ENCODE measurements around the gene UBQLNL.

Gene UBQLNL

GRCh38 chr11:5516599-5516998, at the start of gene UBQLNL:
Gene UBQLNL, minus strand, starts transcription at chr11:5516699. Its CDS starts 258 bp downstream, at chr11:5516441.
- no peak for DNase-seq

GRCh38 chr11:5564259-5565019, 47.9 kb upstream of the UBQLNL start:
- DNase-seq = no peak

GRCh38 chr11:5557751-5558150, 41.3 kb upstream of the UBQLNL start:
- no peak for DNase-seq

GRCh38 chr11:5556596-5557188, 40.2 kb upstream of the UBQLNL start:
- no peak for DNase-seq

- DNase-seq = no peak
Observed at GRCh38 chr11:5553343-5553742, 36.8 kb upstream of the UBQLNL start.

- no peak for DNase-seq
Observed at GRCh38 chr11:5550440-5551095, 34.1 kb upstream of the UBQLNL start.

GRCh38 chr11:5548440-5548839, 31.9 kb upstream of the UBQLNL start, which contains the start of gene OR52H1:
Gene OR52H1, minus strand, starts transcription at chr11:5548540. Its CDS starts 3,035 bp downstream, at chr11:5545505.
- no peak for DNase-seq

GRCh38 chr11:5547982-5548381, 31.5 kb upstream of the UBQLNL start:
- DNase-seq = no peak

GRCh38 chr11:5546457-5546856, 30.0 kb upstream of the UBQLNL start:
- no peak for DNase-seq

- no peak for DNase-seq
Observed at GRCh38 chr11:5541427-5541826, 24.9 kb upstream of the UBQLNL start.

GRCh38 chr11:5536482-5536881, 20.0 kb upstream of the UBQLNL start:
- DNase-seq = no peak

- no peak for DNase-seq
Observed at GRCh38 chr11:5534046-5534445, 17.5 kb upstream of the UBQLNL start.

- DNase-seq = no peak
Observed at GRCh38 chr11:5531053-5531831, 14.7 kb upstream of the UBQLNL start.

- DNase-seq = no peak
Observed at GRCh38 chr11:5528495-5528894, 12.0 kb upstream of the UBQLNL start.

- no peak for DNase-seq
Observed at GRCh38 chr11:5527716-5528115, 11.2 kb upstream of the UBQLNL start.

GRCh38 chr11:5524756-5525155, 8.3 kb upstream of the UBQLNL start:
- DNase-seq = no peak

- no peak for DNase-seq
Observed at GRCh38 chr11:5522308-5522707, 5.8 kb upstream of the UBQLNL start.

GRCh38 chr11:5521540-5521939, 5.0 kb upstream of the UBQLNL start:
- DNase-seq = no peak

- DNase-seq = no peak
Observed at GRCh38 chr11:5514841-5515240, 1.7 kb downstream of the UBQLNL start.

- no peak for DNase-seq
Observed at GRCh38 chr11:5509803-5510202, 6.7 kb downstream of the UBQLNL start, which contains the start of gene UBQLN3. Gene UBQLN3, minus strand, starts transcription at chr11:5509957. Its CDS starts 399 bp downstream, at chr11:5509558.

- no peak for DNase-seq
Observed at GRCh38 chr11:5508605-5509004, 7.9 kb downstream of the UBQLNL start.

- no peak for DNase-seq
Observed at GRCh38 chr11:5507933-5508305, 8.6 kb downstream of the UBQLNL start.

All from NCI-H2107 (cell line).